PC-3 (cell line): ENCODE results near the gene A3GALT2. TPM values are rescaled to one million over a fixed set of nuclear protein-coding genes. Genes with fewer than 3 reads are reported as not detected.
A peak's percentile ranks its signal among the peaks of the same experiment; 100 is the strongest.

Source experiments
- ATAC-seq: fragments of 200-7000 bp; cut with Tn5 transposase; 2 replicates; pipeline ENCODE4 v1.9.1; 2020; ENCODE audit warnings: mild to moderate bottlenecking, moderate library complexity
- BruUV-seq: library from RNA; stranded (reverse); fragments of 400-500 nt; replicated peaks from 2 replicates; lab custom pipeline; 2021; lab: Mats Ljungman, UMichigan
- CTCF ChIA-PET: fragments of 300-600 bp; sonication (Branson Sonifier 250); formaldehyde crosslinking; loops from one replicate; lab custom pipeline; 2022; ENCODE audit warnings: antibody characterized with exemption; lab: Charles Lee
- POLR2A ChIA-PET: fragments of 300-600 bp; sonication (Branson Sonifier 250); formaldehyde crosslinking; loops from one replicate; lab custom pipeline; 2022; ENCODE audit warnings: antibody characterized with exemption; ENCODE audit not compliant: unreplicated experiment; lab: Charles Lee
- DNase-seq: peaks from one replicate; pipeline ENCODE4 v3.0.0-alpha.2; 2015
- H2AFZ ChIP-seq: fragments of 300-600 bp; sonication (generic); 2 replicates; pipeline ENCODE4 v1.6.0; 2016; ENCODE audit warnings: antibody characterized with exemption, low read length
- H3F3A ChIP-seq: fragments of 300-600 bp; sonication (generic); one replicate; pipeline ENCODE4 v1.6.0; 2017; ENCODE audit warnings: antibody characterized with exemption, low read length, control low read depth, mild to moderate bottlenecking; ENCODE audit not compliant: unreplicated experiment
- H3K27ac ChIP-seq: fragments of 300-600 bp; sonication (generic); 2 replicates; pipeline ENCODE4 v1.5.1; 2016; ENCODE audit warnings: mild to moderate bottlenecking, low read length
- H3K27me3 ChIP-seq: fragments of 300-600 bp; sonication (generic); 2 replicates; pipeline ENCODE4 v1.6.1; 2016; ENCODE audit warnings: low read length, mixed read lengths
- H3K36me3 ChIP-seq: fragments of 300-600 bp; sonication (generic); 2 replicates; pipeline ENCODE4 v1.6.1; 2016; ENCODE audit warnings: low read depth, mixed run types, low read length, mixed read lengths
- H3K4me1 ChIP-seq: fragments of 300-600 bp; sonication (generic); 2 replicates; pipeline ENCODE4 v1.5.1; 2016; ENCODE audit warnings: low read length; ENCODE audit not compliant: insufficient read depth
- H3K4me2 ChIP-seq: fragments of 300-600 bp; sonication (generic); 2 replicates; pipeline ENCODE4 v1.6.0; 2016; ENCODE audit warnings: low read length
- H3K4me3 ChIP-seq: fragments of 300-600 bp; sonication (generic); 2 replicates; pipeline ENCODE4 v1.5.1; 2016; ENCODE audit warnings: mild to moderate bottlenecking, low read length, mixed read lengths
- H3K79me2 ChIP-seq: fragments of 300-600 bp; sonication (generic); 2 replicates; pipeline ENCODE4 v1.6.1; 2017; ENCODE audit warnings: low read length, mixed read lengths
- H3K9ac ChIP-seq: fragments of 300-600 bp; sonication (generic); 2 replicates; pipeline ENCODE4 v1.6.0; 2016; ENCODE audit warnings: mild to moderate bottlenecking, low read length
- H3K9me2 ChIP-seq: fragments of 300-600 bp; sonication (generic); replicated peaks from 2 replicates; pipeline ENCODE4 v1.6.1; 2016; ENCODE audit warnings: mixed run types, low read length, mixed read lengths
- H3K9me3 ChIP-seq: fragments of 300-600 bp; sonication (generic); 2 replicates; pipeline ENCODE4 v1.6.1; 2016; ENCODE audit warnings: low read length, mixed read lengths
- H4K20me1 ChIP-seq: fragments of 300-600 bp; sonication (generic); 2 replicates; pipeline ENCODE4 v1.6.1; 2016; ENCODE audit warnings: low read length, mixed read lengths
- EZH2 ChIP-seq: fragments of 300-600 bp; sonication (generic); IDR thresholded peaks from one replicate; pipeline ENCODE4 v1.6.1; 2017; ENCODE audit warnings: antibody characterized with exemption, mild to moderate bottlenecking, low read length; ENCODE audit not compliant: unreplicated experiment
- EZH2phosphoT487 ChIP-seq: fragments of 300-600 bp; sonication (generic); IDR thresholded peaks from 2 replicates; pipeline ENCODE4 v1.6.1; 2018; ENCODE audit warnings: mild to moderate bottlenecking, antibody characterized with exemption, low read length, borderline replicate concordance
- intact Hi-C: fragments of 100-400 bp; cut with micrococcal nuclease; formaldehyde crosslinking; loops from 2 replicates; pipeline ENCODE4 v1.9.0; 2023
- total RNA-seq: library from RNA; depleted of rRNA; stranded (reverse); fragments of >200 nt; gene quantifications from 2 replicates; pipeline ENCODE4 v1.2.3, GENCODE V29; 2014
- TF ChIP-seq, protein P1 (sequence below): fragments of 300-600 bp; sonication (generic); conservative IDR thresholded peaks from 2 replicates; pipeline ENCODE4 v1.5.1; 2017; ENCODE audit warnings: antibody characterized with exemption, low read depth, mild to moderate bottlenecking, low read length

Gene A3GALT2
- total RNA-seq, 1 experiment from 2014 or later = not detected

DNA sequence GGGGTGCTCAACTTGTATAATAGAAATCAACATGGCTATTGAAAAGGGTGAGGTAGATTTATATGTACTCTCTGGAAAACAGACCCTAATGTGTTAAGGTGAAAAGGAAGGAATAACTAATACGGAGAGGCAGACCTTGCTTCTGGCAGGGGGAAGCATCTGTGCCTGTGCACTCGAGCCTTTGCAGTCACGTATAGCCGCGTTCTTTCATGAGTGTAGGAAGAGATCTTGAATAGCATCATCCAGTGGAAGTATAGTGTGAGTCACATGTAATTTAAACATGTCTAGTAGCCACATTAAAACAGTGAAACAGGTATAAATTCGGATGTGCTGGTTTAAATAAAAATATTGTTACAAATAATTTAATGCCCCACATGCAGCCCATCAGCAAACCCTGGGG lies 3.0 kb downstream of the A3GALT2 start:
- Histone ChIP-seq H3K36me3 (peaks cover 4% of the 10 kb centered on the region; the same call in 1 of the 2 replicates), H3K79me2 (no peaks in the 10 kb centered on the region), H3K9ac (no peak overlapping the region), H3K27me3 (no peaks in the 10 kb centered on the region), H4K20me1 (no peaks in the 10 kb centered on the region), H3K9me3 (no peaks in the 10 kb centered on the region), H2AFZ (no peak overlapping the region), H3K4me3 (no peak overlapping the region), H3K9me2 (no peaks in the 10 kb centered on the region), H3K27ac (no peak overlapping the region), H3K4me1 (peaks cover 10% of the 10 kb centered on the region), H3F3A (no peaks in the 10 kb centered on the region), H3K4me2 (no peak overlapping the region)
- TF ChIP-seq EZH2phosphoT487 (no peak), EZH2 (no peak)
- TF ChIP-seq, protein P1, sequence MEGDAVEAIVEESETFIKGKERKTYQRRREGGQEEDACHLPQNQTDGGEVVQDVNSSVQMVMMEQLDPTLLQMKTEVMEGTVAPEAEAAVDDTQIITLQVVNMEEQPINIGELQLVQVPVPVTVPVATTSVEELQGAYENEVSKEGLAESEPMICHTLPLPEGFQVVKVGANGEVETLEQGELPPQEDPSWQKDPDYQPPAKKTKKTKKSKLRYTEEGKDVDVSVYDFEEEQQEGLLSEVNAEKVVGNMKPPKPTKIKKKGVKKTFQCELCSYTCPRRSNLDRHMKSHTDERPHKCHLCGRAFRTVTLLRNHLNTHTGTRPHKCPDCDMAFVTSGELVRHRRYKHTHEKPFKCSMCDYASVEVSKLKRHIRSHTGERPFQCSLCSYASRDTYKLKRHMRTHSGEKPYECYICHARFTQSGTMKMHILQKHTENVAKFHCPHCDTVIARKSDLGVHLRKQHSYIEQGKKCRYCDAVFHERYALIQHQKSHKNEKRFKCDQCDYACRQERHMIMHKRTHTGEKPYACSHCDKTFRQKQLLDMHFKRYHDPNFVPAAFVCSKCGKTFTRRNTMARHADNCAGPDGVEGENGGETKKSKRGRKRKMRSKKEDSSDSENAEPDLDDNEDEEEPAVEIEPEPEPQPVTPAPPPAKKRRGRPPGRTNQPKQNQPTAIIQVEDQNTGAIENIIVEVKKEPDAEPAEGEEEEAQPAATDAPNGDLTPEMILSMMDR = no peak
- ChIA-PET CTCF (no interaction called here), POLR2A (no interaction called here)
- ATAC-seq (peak; percentile 37), DNase-seq (peak; percentile 55)
- intact Hi-C loops = no loop called here
- no TSS peak for BruUV-seq

DNA sequence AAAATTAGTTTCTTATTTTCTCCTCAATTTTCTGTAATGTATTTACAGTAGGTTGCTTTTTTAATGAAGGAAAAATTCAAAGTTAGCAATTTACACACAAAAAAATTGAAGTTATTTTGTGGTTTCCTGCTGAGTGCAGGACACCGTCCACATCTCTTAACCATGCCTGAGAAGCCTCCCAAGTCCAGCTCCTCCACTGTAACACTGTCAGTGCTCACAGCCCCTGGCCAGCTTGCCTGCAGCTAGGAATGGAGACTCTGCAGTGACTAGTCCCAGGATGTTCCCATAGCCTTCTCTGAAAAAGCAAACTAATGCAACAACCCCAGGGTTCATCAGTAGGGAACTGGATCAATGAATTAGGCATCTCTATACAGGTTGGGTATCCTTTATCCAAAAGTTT lies 3.5 kb downstream of the A3GALT2 start:
- CTCF ChIA-PET = no interaction called here

DNA sequence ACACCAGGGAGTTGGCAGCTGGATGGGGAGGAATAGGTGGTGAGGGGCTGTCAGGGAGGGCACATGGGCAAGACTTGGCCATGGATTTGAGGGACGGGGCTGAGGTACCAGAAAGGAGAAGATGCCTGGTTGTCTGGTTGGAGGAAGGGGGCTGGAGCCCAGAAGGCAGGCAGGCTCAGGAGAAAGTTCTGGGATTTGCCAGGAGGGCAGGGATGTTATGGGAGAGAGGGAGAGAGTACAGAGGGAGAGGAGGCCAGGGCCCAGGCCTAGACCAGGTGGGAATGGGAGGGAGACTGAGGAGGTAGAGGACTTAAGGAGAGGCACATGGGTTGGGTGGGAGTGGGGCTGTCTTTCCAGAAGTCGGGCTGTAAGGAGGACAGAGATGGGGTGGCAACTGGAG lies 4.3 kb downstream of the A3GALT2 start:
- H3K9me2 ChIP-seq = no peaks in the 10 kb centered on the region
- no peak overlapping the region for H3K27ac ChIP-seq
- no peak overlapping the region for H2AFZ ChIP-seq
- H3K4me3 ChIP-seq = no peak overlapping the region
- H3K36me3 ChIP-seq = no peaks in the 10 kb centered on the region
- H3F3A ChIP-seq = no peaks in the 10 kb centered on the region
- peaks cover 10% of the 10 kb centered on the region for H3K4me1 ChIP-seq
- no peaks in the 10 kb centered on the region for H3K79me2 ChIP-seq
- TF ChIP-seq EZH2 (no peak), EZH2phosphoT487 (no peak)
- TF ChIP-seq, protein P1 = no peak
- H3K27me3 ChIP-seq = no peaks in the 10 kb centered on the region
- POLR2A ChIA-PET = interaction anchor here (0.7 kb wide), 1 partner anchor 387 kb away, joined by 4 read pairs; no protein-coding TSS in a partner anchor
- BruUV-seq = no TSS peak
- ATAC-seq (no peak), DNase-seq (no peak)
- no peaks in the 10 kb centered on the region for H3K9me3 ChIP-seq
- intact Hi-C loops = no loop called here
- no peaks in the 10 kb centered on the region for H4K20me1 ChIP-seq
- CTCF ChIA-PET = no interaction called here
- H3K9ac ChIP-seq = no peak overlapping the region
- H3K4me2 ChIP-seq = no peak overlapping the region

More for the DNA sequence above, 3.5 kb downstream of the A3GALT2 start:
- no peaks in the 10 kb centered on the region for H3K9me2 ChIP-seq
- intact Hi-C loops = no loop called here
- no peak overlapping the region for H3K4me2 ChIP-seq
- TF ChIP-seq EZH2 (no peak), EZH2phosphoT487 (no peak)
- no peak overlapping the region for H3K9ac ChIP-seq
- H2AFZ ChIP-seq = no peak overlapping the region
- no peaks in the 10 kb centered on the region for H3K27me3 ChIP-seq
- H3F3A ChIP-seq = no peaks in the 10 kb centered on the region
- H3K9me3 ChIP-seq = no peaks in the 10 kb centered on the region
- H3K27ac ChIP-seq = no peak overlapping the region
- H4K20me1 ChIP-seq = no peaks in the 10 kb centered on the region
- POLR2A ChIA-PET = interaction anchor here (0.7 kb wide), 1 partner anchor 388 kb away, joined by 4 read pairs; no protein-coding TSS in a partner anchor
- ATAC-seq (no peak), DNase-seq (no peak)
- H3K79me2 ChIP-seq = no peaks in the 10 kb centered on the region
- H3K4me1 ChIP-seq = peaks cover 10% of the 10 kb centered on the region
- H3K36me3 ChIP-seq = no peaks in the 10 kb centered on the region
- no TSS peak for BruUV-seq
- no peak overlapping the region for H3K4me3 ChIP-seq
